HG02981 (cell line): ENCODE results near the gene COL27A1.
"Not testable (repeated sequence)": the region's sequence is repeated elsewhere in the genome, so short reads cannot be mapped to it uniquely, and the experiment has no call there.

Source experiments
- ATAC-seq: cut with Tn5 transposase; IDR thresholded peaks from one replicate; pipeline ENCODE4 v1.9.1; 2021; ENCODE audit warnings: mild to moderate bottlenecking, moderate library complexity; ENCODE audit not compliant: unreplicated experiment

COL27A1 gene

DNA sequence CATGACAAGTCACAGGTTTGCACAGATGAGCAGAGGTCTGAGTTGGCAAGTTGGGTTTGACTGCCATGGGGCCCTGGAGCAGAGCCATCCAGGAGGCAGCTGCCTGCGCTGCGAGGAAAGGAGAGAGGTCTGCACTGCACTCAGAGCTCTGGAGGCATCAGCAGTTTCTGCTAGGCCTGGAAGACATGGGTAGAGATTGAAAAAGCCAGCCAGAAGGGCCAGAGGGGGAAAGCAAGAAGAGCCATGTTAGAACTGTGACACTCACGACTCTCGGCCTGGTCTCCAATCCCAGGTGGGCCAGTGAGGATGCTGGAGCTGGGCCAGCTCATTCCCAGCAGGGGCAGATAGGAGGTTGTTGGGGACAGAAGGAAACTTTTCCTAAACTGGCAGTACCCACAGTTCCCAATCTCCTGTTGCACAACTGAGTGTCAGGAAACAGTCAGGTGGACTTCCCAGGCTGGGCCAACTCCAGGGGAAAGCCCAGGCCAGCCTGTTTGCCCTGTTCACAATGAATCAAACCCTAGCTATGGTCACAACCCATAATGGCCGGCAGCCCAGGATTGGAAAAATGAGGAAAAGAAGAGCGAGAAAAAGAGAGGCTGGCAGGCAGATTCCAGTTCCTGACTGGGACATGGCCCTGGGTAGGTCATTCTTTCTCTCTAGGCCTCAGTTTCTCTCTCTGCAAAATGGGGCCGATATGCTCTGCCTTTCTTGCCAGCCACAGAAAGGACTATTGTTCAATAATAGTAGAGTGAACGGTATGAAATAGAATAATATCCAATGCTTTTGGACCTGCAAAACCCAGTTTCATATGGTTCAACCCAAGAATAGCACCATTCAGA, 159.8 kb downstream of the COL27A1 start:
- no peak for ATAC-seq

DNA sequence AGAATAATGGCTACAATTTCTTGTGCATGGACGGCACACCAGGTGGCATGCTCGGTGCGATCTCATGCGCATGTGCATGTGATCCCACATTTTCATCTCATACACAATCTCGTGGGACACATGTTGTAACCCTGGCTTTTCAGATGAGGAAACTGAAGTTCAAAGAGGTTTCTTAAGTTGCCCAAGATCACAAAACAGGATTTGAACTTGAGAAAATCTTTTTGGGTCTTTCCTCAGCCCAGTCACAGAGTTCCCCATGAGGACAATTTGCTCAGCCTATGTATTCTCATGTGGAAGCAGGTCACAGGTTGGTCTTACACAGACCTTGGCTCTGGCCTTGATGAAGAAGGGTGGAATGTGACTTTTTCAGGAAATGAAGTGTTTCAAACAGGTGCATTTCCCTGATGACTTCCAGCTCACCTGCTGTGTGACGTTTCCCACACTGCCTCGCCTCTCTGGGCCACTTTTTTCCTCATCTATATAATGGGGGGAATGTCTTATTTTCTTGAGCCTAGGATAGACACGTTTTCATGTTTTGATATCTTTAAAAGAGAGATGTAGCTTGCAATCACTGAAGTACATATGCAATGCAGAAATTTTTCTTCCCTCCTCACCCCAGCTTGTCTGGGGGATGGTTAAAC, 160.5 kb downstream of the COL27A1 start:
- ATAC-seq = no peak

DNA sequence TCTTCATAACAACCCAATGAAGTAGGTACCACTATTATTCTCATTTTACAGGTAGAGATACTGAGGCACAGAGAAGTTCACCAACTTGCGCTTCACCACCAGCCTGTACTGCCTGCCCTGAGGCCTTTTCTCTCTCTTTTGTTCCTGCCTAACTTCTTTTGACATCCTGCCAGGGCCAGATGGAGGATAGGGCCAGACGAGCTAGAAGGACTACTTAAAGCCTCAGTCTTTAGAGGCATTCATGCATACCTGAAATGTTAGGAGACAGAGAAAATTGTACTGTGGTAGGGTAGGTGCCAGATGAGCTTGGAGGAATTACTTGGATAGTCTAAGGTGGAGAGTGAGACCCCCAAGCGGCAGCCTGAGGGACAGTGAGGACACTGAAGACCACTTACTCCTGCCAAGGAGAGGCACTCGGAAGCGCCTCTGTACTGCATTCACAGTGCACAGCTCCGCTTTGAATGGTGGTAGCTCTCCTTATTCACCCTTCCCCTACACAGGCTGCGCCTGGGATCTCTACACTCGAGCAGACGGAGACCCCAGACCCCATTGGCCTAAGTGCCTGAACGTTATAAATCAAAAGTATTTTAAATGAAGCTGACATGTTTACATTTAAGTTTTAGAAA, 161.4 kb downstream of the COL27A1 start:
- ATAC-seq = no peak

DNA sequence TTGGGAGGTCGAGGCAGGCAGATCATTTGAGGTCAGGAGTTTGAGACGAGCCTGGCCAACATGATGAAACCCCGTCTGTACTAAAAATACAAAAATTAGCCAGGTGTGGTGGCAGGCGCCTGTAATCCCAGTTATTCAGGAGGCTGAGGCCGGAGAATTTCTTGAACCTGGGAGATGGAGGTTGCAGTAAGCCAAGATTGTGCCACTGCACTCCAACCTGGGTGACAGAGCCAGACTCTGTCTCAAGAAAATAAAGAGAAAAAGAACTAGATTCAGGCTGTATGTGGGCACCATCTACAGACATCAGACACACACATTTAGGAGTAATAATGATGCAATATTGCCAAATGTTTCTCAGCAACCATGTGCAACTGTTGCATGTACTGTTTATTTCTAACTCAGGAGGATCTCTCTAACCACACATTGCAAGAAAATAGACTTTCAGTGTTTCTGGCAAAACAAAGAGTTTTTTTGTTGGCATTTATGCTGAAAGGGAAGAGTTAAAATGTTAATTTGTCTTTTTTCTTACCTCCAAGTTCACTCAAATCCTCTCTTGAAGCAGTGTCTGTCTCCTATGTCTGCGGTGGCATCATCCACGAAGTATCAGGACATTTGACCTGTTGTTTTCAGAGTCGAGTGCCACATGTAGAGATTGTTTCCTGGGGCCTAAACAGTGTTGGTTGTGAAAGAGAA, 162.5 kb downstream of the COL27A1 start:
- ATAC-seq = no peak

DNA sequence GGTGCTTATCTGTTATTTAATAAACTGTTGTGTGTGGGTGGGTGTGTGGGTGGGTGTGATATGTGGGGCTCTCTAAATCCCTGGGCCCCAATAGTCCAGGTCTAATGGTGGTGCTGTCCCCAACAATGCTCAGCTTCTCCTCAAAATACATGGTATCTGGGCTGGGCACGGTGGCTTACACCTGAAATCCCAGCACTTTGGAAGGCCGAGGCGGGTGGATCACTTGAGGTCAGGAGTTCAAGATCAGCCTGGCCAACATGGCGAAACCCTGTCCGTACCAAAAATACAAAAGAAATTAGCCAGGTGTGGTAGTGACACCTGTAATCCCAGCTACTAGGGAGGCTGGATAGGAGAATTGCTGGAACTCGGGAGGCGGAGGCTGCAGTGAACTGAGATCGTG, 163.1 kb downstream of the COL27A1 start:
- ATAC-seq = no peak

DNA sequence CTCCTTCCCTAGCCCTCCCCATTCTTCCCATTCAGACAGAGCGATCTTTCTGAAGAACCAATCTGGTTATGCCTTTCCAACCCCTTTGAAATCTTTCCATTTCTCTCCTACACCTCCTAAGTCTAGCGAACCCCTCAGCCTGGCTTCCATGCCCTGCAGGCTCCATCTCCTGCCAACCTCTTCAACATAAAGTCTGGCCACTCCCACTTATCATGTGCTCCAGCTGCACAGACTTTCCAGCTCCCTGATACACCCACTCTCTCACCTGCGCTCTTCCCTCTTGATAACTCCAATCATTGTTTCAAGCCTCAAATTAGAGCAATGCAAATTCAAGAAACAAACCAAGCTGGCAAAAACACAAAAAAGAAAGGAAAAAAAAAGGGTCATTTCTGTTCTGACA, 163.8 kb downstream of the COL27A1 start:
- no peak for ATAC-seq

DNA sequence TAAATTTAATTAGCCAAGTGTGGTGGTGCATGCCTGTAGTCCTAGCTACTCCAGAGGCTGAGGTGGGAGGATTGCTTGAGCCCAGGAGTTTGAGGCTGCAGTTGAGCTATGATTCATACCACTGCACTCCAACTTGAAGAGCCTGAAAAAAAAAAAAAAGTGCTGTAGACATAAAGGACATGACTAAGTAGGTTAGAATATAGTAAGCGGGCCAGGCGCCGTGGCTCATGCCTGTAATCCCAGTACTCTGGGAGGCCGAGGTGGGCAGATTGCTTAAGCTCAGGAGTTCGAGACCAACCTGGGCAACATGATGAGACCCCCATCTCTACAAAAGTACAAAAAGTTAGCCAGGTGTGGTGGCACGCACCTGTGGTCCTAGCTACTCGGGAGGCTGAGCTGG, 165.4 kb downstream of the COL27A1 start:
- ATAC-seq = not testable (repeated sequence)

DNA sequence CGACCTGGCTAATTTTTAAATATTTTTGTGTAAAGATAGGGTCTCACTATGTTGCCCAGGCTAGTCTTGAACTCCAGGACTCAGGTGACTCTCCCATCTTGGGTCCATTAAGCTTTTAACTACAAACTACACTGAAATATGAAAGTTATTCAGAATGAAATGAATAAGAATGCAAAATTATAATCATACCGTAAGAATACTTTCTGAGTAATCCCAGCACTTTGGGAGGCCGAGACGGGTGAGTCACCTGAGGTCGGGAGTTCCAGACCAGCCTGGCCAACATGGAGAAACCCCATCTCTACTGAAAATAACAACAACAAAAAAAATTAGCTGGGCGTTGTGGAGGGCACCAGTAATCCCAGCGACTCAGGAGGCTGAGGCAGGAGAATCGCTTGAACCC, 166.4 kb downstream of the COL27A1 start:
- no peak for ATAC-seq

DNA sequence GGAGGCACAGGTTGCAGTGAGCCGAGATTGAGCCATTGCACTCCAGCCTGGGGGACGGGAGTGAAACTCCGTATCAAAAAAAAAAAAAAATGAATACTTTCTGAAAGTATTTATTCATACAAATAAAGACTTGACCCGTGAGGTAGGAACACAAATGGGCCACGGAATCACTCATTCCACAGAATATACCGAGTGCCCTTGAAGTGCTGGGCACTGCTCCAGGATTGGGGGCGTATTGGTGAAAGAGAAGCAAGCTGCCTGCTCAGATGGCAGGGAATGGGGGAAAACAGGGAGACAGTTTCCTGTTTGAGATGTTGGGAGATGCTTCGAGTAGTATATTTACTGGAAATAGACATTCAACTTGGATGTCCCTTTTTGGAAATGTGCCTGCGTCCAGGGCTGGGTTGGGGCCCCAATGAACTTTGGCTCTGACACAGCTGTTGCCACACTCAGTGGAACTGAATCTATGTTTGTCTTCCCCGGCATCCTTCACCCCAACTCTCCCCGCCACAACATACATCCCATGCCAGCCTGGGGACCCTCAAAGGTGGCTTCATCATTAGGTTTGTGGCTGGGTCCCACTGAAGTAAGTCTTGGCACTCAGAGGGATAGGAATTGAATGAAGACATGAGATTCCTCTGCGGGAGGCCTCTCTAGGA, 167.0 kb downstream of the COL27A1 start:
- not testable (repeated sequence) for ATAC-seq

DNA sequence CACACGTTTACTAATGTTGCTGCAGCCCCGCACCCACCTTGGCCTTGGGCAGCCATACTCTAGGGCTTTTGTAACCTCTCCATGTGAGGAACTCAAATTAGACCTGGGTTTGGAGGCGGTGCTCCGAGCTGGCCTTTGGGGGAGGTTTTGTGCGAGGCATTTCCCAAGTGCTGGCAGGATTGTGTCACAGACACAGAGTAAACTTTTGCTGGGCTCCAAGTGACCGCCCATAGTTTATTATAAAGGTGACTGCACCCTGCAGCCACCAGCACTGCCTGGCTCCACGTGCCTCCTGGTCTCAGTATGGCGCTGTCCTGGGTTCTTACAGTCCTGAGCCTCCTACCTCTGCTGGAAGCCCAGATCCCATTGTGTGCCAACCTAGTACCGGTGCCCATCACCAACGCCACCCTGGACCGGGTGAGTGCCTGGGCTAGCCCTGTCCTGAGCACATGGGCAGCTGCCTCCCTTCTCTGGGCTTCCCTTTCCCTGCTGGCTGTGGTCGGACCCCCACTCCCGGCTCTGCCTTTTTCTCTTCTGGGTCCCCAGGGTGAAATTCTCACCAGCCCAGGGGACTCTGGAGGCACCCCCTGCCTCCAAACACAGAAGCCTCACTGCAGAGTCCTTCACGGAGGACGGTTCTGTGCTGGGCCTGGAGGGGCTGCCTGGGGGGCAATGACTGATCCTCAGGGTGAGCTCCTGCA, 167.6 kb downstream of the COL27A1 start, which contains the start of gene ORM1:
Gene ORM1 (plus strand): TSS at position 268 of the 701 bp plus-strand sequence. CDS start 36 bp downstream, at position 304.
- ATAC-seq = not testable (repeated sequence)

DNA sequence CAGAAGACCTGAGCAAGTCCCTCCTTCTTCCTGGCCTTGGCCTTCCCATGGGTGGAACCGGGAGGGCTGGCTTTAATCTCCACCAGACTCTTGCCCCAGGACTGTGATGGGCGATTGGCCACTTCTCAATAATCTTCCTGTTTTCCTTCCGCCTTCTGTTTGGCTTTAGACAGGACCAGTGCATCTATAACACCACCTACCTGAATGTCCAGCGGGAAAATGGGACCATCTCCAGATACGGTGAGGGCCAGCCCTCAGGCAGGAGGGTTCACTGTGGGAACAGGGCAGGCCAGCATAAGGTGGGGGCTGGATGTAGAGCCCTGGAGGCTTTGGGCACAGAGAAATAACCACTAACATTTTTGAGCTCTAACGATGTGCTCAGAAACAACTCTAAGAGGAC, 168.5 kb downstream of the COL27A1 start:
- ATAC-seq = not testable (repeated sequence)

DNA sequence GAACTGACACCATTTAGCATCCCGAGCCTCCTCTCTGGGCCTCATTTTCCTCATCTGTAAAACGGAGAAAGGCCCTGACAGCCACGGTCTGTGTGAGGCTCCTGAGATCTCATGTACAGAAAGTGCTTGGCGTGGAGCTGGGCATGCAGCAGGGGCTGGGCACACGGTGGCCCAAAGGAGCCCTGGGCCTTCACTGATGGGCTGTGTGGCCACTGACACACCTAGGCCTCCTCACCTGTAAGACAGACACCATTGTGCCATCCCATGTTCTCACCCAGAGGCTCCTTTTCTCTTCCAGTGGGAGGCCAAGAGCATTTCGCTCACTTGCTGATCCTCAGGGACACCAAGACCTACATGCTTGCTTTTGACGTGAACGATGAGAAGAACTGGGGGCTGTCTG, 169.2 kb downstream of the COL27A1 start:
- no peak for ATAC-seq

DNA sequence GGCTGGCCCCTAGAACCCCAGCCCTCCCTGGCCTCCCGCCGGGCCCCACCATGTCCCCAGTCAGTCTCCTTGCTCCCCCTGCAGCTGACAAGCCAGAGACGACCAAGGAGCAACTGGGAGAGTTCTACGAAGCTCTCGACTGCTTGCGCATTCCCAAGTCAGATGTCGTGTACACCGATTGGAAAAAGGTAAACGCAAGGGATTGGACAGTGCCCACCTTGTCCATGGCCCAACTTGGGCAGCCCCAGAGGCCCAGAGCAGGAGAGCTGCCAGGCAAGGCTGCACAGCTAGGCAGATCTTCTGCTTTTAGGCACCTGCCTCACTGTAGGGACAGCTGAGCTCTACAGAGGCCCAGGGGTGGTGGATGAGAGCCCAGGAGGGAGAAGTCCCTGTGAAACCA, 169.6 kb downstream of the COL27A1 start:
- ATAC-seq = not testable (repeated sequence)

DNA sequence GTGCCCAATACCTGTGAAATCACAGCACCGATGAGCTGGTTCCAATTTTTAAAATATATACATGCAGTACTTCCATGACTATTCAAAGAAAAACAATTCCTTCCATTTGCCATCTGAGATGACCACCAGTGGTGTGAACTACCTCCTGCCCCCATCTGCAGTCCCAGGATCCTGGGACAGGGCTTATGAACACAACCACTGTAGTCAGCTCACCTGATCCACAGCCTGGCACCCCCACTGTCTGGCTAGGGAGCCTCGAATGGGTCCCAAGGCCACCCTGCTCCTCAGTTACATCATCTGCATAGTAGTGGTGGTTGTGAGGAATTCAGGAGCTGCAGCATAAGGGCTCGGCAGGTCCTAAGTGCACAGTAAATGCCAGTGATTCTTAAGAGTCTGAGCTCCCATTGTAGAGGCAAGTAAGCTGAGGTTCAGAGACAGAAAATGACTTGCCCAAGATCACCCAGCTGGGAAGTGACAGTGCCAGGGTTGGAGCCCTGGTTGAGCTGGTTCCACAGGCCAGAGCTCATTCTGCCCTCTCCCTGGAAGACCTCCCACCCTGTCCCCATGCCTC, 170.4 kb downstream of the COL27A1 start:
- ATAC-seq = not testable (repeated sequence)

DNA sequence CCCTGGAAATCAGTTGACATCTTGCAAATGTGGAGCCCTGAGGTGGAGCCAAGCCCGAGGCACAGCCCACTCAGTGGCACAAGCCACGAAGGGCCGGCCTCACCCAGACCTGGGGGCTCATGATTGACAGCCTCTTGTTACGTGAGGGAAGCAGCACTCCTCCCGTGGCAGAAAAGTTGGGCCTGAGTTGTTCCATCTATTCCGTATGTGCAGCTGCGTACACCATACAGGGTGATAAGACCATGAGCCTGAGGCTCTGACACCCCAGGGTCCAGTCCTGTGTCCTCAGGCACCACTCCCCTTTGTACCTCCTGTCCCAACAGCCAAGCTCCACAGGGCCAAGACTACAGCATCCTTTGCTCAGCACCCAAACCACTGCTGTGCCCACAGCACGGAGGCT, 172.4 kb downstream of the COL27A1 start:
- ATAC-seq = no peak

DNA sequence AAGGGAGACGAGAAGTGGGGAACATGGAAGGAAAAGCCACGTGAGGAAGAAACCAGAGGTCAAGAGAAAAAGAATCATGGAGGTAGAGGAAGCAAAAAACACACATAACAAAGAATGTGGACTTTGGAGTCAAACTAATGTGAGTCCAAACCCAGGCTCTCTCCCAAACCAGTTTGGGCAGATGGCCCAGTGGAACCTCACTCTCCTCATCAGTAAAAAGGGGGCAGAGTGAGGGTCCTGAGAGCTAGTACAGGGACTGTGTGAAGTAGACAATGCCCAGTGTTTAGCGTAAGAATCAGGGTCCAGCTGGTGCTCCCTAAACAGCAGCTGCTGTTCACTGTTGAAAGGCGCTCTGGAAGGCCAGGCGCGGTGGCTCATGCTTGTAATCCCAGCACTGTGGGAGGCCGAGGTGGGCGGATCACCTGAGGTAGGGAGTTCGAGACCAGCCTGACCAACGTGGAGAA, 173.1 kb downstream of the COL27A1 start:
- not testable (repeated sequence) for ATAC-seq

DNA sequence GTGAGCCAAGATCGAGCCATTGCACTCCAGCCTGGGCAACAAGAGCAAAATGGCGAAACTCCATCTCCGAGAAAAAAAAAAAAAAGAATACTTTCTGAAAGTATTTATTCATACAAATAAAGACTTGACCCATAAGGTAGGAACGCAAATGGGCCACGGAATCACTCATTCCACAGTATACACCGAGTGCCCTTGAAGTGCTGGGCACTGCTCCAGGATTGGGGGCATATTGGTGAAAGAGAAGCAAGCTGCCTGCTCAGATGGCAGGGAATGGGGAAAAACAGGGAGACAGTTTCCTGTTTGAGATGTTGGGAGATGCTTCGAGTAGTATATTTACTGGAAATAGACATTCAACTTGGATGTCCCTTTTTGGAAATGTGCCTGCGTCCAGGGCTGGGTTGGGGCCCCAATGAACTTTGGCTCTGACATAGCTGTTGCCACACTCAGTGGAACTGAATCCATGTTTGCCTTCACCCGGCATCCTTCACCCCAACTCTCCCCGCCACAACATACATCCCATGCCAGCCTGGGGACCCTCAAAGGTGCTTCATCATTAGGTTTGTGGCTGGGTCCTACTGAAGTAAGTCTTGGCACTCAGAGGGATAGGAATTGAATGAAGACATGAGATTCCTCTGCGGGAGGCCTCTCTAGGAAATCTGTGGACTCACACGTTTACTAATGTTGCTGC, 173.7 kb downstream of the COL27A1 start:
- ATAC-seq = not testable (repeated sequence)

DNA sequence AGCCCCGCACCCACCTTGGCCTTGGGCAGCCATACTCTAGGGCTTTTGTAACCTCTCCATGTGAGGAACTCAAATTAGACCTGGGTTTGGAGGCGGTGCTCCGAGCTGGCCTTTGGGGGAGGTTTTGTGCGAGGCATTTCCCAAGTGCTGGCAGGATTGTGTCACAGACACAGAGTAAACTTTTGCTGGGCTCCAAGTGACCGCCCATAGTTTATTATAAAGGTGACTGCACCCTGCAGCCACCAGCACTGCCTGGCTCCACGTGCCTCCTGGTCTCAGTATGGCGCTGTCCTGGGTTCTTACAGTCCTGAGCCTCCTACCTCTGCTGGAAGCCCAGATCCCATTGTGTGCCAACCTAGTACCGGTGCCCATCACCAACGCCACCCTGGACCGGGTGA, 174.3 kb downstream of the COL27A1 start, which contains the start of gene ORM2:
Gene ORM2 (plus strand): TSS at position 245 of the 398 bp plus-strand sequence. CDS start 36 bp downstream, at position 281.
- not testable (repeated sequence) for ATAC-seq

DNA sequence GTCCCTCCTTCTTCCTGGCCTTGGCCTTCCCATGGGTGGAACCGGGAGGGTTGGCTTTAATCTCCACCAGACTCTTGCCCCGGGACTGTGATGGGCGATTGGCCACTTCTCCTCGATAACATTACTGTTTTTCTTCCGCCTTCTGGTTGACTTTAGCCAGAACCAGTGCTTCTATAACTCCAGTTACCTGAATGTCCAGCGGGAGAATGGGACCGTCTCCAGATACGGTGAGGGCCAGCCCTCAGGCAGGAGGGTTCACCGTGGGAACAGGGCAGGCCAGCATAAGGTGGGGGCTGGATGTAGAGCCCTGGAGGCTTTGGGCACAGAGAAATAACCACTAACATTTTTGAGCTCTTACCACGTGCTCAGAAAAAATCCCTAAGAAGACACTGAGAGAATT, 175.3 kb downstream of the COL27A1 start:
- no peak for ATAC-seq
